ENCODE measurements around the gene RGCC.

GRCh38 chr13:41490371-41491015, 33.1 kb downstream of the RGCC start:
- TF ChIP-seq POLR2A (IDR thresholded peaks at IDR 0.05) (no peak), CTCF (IDR thresholded peaks at IDR 0.05) (no peak)
